LNCaP clone FGC (cell line): ENCODE data around the gene BMAL1.
"Not testable (repeated sequence)": the region's sequence is repeated elsewhere in the genome, so short reads cannot be mapped to it uniquely, and the experiment has no call there.

Experiments used
- DNase-seq: peaks from one replicate; pipeline ENCODE4 v3.0.0-alpha.2; 2011; ENCODE audit warnings: low read depth
- H3K4me3 ChIP-seq: 2 replicates; pipeline ENCODE4 v1.5.1; 2011; ENCODE audit warnings: mild to moderate bottlenecking, low read depth, low read length, control low read depth
- TF ChIP-seq, protein P1 (sequence below): IDR thresholded peaks from 2 replicates; pipeline ENCODE4 v1.5.1; 2012; ENCODE audit warnings: mild to moderate bottlenecking; ENCODE audit not compliant: control insufficient read depth, insufficient read depth; ENCODE audit errors: extremely low read depth

The BMAL1 gene

DNA sequence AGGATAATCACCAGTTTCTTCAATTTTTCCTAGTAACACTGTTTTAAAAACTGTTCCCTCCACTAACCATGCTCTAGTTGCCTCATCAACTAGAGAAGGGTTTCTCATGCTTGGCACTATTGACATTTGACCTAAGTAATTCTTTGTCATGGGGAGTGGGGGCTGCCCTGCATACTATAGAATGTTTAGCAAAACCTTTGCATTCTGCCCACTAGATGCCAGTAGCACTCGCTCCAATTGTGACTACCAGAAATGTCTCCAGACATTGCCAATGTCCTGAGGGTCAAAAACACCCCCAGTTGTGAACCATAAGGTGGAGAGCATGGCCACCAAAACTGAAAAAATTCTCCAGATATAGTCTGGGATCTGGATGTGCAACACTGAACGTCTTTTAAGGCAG, 27.6 kb upstream of the BMAL1 start:
- TF ChIP-seq, protein P1, sequence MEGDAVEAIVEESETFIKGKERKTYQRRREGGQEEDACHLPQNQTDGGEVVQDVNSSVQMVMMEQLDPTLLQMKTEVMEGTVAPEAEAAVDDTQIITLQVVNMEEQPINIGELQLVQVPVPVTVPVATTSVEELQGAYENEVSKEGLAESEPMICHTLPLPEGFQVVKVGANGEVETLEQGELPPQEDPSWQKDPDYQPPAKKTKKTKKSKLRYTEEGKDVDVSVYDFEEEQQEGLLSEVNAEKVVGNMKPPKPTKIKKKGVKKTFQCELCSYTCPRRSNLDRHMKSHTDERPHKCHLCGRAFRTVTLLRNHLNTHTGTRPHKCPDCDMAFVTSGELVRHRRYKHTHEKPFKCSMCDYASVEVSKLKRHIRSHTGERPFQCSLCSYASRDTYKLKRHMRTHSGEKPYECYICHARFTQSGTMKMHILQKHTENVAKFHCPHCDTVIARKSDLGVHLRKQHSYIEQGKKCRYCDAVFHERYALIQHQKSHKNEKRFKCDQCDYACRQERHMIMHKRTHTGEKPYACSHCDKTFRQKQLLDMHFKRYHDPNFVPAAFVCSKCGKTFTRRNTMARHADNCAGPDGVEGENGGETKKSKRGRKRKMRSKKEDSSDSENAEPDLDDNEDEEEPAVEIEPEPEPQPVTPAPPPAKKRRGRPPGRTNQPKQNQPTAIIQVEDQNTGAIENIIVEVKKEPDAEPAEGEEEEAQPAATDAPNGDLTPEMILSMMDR: 0 out of 2 replicates have a peak, but pooled peaks have one; percentile 26
- H3K4me3 ChIP-seq: no peak overlapping the region
- no peak for DNase-seq

DNA sequence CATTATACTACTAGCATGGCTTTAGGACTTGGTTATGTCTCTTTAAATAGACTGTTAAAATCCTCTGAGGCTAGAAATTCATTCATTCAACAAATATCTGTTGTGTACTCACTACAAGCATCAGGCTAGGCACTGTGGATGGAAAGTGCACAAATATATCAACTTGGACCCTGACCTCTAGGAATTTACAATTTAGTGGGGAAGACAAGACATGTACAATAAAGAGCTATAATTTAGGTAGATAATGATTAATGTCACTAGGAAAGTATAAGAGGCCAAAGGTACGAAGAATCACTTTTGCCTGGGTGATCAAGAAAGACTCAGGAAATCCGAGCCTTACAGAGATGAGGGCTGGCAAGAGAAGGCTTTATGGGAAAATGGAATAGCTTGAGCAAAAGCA, 25.6 kb upstream of the BMAL1 start:
- no peak overlapping the region for H3K4me3 ChIP-seq
- TF ChIP-seq, protein P1: no peak
- DNase-seq: no peak

DNA sequence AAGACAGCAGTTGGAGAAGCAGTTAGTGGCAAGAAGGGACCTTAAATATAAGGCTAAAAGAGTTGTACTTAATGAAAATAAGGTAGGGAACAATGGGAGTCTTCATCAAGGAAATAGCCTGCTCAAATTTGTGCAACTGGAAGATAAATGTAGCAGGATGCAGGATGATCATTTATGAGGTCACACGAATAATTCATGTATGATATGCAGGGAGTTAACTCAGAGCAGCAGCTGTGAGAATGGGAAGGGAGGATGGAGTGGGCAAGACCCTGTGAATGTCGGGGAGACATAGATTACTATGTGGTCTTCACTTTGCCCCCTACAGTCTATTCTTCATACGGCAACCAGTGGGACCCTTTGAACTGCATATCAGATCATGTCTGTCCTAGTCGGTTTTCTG, 25.2 kb upstream of the BMAL1 start:
- TF ChIP-seq, protein P1: no peak
- DNase-seq: no peak
- no peak overlapping the region for H3K4me3 ChIP-seq

DNA sequence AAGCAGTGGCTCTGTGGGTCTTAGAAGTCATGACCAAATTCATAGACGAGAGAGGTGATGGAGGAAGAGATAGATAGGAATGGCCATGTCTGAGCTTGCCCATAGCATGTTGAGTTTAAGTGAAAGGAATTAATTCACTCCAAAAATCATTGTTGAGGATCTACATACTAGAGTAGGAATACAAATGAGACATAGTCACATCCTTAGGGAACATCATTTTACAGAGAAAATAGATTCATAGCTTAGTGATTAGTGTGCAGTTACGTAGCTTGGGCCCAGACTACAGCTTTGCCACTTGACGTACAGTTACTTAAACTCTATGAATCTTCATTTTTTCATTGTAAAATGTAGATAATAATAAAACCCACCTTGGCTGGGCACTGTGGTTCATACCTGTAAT, 21.4 kb upstream of the BMAL1 start:
- no peak overlapping the region for H3K4me3 ChIP-seq
- DNase-seq: no peak
- TF ChIP-seq, protein P1: no peak

DNA sequence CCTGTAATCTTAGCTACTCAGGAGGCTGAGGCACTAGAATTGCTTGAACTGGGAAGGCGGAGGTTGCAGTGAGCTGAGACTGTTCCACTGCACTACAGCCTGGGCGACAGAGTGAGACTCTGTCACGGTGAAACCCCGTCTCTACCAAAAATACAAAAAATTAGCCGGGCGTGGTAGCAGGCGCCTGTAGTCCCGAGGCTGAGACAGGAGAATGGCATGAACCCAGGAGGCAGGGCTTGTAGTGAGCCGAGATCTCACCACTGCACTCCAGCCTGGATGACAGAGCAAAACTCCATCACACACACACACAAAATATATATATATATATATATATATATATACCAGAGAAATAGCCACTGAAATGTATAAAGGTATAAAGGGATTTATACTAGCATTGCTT, 19.5 kb upstream of the BMAL1 start:
- H3K4me3 ChIP-seq, DNase-seq: not testable (repeated sequence)

DNA sequence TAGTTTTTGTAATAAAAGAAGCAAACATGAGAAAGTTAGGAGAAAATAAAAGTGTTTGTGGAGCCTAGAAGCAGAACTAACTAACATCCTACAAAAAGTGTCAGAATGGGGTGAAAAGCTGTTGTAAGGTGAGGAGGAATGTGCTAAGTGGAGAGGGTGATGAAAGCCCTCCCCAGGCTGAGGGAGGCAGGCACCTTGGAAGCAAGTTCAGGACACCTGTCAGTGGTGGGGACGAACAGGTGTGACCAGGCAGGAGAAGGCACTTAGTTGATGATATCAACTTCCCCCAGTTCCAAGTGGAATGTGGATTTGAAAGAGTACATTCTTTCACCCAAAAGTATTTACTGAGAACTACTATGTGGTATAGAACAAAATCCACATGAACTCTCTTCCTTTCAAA, 18.7 kb upstream of the BMAL1 start:
- TF ChIP-seq, protein P1: no peak
- DNase-seq: no peak
- no peak overlapping the region for H3K4me3 ChIP-seq

DNA sequence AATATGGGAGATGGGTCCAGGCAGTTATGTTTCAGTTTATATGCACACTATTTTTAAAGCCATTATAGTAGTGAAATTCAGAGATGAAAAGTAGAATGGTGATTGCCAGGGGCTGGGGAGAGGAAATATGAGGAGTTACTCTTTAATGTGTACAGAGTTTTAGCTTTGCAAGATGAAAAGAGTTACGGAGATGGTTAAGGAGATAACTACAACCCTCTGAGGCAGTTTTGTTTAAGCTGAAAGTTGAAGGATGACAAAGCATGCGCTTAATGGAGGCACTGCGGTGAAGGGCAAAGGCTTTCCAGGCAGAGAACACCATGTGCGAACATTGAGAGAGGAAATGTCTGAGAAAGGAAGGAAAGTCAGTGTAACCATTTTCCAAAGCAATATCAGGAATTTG, 18.2 kb upstream of the BMAL1 start:
- no peak overlapping the region for H3K4me3 ChIP-seq
- TF ChIP-seq, protein P1: no peak
- no peak for DNase-seq

DNA sequence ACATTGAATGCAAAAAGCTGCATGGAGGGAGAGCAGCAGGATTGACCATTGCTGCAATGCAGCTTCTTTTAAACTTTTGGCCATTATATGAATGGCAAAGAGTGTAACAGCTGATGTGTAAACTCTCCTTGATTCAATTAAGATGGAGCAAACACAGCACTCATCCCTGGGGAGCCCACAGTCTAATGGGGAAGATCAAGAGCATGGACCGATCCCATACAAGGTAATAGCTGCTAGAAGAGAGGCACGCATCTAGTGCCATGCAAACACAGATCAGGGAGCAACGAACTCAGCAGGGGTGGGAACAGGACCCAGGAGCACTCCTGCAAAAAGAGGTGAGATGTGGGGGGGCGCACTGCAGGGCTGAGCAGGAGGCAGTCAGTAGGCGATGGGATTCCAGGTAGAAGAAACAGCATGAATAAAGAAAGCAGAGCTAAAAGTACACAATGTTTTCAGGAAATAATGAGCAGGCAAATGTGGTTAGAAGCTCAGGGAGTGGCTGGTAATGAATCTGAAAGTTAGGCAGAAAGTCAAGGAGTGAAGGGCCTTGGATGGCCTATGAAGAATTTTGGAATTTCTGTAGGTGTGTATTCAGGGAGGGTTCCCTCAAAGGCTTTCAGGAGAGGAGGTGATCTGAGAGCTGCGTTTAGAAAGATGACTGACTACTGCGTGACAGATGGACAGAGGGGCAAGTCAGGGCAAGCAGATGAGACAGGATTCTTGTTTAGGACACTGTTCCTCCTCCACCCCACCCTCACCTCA, 17.2 kb upstream of the BMAL1 start:
- DNase-seq: no peak
- TF ChIP-seq, protein P1: no peak
- no peak overlapping the region for H3K4me3 ChIP-seq
